ENCODE results near the gene GRID2IP. TPM values are rescaled to one million over a fixed set of nuclear protein-coding genes. Genes with fewer than 3 reads are reported as not detected.

Gene GRID2IP
- total RNA-seq, 1 experiment from 2014 or later = 0.12 TPM

DNA sequence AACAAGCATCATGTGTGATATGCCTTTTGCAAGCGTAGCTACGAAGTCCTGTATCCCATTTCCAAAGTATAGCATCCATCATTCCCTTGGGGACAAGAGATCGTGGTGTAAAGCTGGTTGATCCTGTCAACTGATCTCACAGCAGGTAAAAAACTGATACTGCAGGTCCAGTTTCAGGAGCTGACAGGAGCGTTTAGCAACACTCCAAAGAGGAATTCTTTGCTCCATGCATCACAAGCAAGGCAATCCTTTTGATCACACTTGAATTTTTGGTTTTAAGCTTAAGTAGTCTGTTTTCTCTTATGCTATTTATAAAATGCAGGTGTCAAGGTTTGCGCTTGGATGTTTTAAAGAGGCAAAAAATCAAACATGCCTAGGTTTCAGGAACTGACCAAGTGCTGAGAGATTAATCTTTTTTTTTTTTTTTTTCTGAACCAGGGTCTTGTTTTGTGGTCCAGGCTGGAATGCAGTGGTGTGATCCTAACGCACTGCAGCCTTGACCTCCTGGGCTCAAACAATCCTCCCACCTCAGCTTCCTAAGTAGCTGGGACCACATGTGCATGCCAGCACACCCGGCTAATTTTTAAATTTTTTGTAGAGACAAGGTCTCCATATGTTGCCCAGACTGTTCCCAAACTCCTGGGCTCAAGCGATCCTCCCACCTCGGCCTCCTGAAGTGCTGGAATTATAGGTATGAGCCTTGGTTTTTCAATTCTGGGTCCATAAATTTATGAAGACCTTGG is 24.2 kb upstream of the GRID2IP start:
- Histone ChIP-seq H3K4me1 (no peaks in the 10 kb centered on the region), H3K27ac (no peak overlapping the region), H3K27me3 (no peaks in the 10 kb centered on the region), H3K36me3 (no peaks in the 10 kb centered on the region), H3K9me3 (replicated peaks) (no peaks in the 10 kb centered on the region), H3K4me3 (no peak overlapping the region)
- no peak for DNase-seq

DNA sequence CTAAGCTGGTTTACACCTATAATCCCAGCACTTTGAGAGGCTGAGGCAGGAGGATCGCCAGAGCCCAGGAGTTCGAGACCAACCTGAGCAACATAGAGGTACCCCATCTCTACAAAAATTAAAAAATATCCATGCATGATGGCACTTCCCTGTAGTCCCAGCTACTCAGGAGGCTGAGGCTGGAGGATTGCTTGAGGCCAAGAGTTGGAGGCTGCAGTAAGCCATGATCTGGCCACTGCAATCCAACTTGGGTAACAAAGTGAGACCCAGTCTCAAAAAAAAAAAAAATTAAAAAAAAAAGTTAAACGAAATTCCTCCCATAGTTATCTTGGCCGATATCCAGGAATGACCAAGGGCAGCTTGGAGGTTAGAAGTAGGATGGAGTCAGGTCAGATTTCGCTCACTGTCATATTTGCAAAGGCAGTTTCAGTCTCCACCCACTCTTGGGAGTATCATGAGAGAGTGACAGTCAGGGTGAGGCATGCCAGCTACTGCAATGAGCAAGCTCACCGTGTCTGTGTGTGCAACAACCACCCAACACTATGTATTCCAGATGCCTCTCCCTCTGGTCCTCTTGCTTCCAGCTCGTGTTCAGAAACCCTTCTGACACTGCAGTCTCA is 20.0 kb upstream of the GRID2IP start:
- H3K36me3 ChIP-seq = no peaks in the 10 kb centered on the region
- H3K27me3 ChIP-seq = no peaks in the 10 kb centered on the region
- DNase-seq = no peak
- no peak overlapping the region for H3K27ac ChIP-seq
- no peaks in the 10 kb centered on the region for H3K9me3 ChIP-seq (replicated peaks)
- H3K4me3 ChIP-seq = no peak overlapping the region
- H3K4me1 ChIP-seq = no peaks in the 10 kb centered on the region

DNA sequence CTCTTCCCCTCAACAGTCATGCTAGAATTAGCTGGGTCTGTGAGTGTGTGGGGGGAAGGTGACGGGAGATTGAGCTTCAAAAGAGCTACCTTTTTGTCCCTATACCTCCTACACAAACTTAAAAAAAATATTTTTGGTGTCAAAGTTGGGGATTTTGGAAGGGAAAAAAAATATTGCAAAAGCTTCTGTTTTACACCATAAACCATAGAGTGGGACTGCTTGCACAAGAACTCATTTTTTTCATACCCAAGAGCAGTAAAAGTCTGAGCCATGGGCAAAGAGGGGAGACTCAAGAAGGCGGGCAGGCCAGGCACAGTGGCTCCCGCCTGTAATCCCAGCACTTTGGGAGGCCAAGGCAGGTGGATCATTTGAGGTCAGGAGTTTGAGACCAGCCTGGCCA is 16.6 kb upstream of the GRID2IP start:
- Histone ChIP-seq H3K9me3 (replicated peaks) (no peaks in the 10 kb centered on the region), H3K27me3 (peaks cover 6% of the 10 kb centered on the region), H3K27ac (no peak overlapping the region), H3K4me3 (no peak overlapping the region), H3K36me3 (no peaks in the 10 kb centered on the region), H3K4me1 (no peaks in the 10 kb centered on the region)
- no peak for DNase-seq

DNA sequence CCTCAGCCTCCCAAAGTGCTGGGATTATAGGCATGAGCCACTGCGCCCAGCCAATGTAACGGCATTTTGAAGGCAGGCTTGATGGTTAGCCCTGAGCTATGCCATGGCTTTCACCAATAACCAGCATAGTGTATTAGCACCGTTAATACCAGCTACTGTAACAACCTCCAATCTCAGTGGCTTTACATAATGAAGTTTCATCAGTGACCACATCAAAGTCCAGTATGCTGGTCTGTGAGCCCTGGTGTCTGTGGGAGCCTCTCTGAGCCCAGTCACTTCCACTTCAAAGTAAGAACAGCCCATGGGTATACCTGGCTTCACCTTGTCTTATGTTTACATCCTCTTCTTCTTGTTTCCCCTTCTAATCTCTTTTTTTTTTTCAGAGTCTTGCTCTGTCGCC is 14.4 kb upstream of the GRID2IP start:
- Histone ChIP-seq H3K36me3 (no peaks in the 10 kb centered on the region; the same call in 1 of the 2 replicates), H3K27me3 (peaks cover 6% of the 10 kb centered on the region), H3K9me3 (replicated peaks) (no peaks in the 10 kb centered on the region), H3K4me1 (no peaks in the 10 kb centered on the region), H3K27ac (no peak overlapping the region), H3K4me3 (no peak overlapping the region)
- DNase-seq = no peak

DNA sequence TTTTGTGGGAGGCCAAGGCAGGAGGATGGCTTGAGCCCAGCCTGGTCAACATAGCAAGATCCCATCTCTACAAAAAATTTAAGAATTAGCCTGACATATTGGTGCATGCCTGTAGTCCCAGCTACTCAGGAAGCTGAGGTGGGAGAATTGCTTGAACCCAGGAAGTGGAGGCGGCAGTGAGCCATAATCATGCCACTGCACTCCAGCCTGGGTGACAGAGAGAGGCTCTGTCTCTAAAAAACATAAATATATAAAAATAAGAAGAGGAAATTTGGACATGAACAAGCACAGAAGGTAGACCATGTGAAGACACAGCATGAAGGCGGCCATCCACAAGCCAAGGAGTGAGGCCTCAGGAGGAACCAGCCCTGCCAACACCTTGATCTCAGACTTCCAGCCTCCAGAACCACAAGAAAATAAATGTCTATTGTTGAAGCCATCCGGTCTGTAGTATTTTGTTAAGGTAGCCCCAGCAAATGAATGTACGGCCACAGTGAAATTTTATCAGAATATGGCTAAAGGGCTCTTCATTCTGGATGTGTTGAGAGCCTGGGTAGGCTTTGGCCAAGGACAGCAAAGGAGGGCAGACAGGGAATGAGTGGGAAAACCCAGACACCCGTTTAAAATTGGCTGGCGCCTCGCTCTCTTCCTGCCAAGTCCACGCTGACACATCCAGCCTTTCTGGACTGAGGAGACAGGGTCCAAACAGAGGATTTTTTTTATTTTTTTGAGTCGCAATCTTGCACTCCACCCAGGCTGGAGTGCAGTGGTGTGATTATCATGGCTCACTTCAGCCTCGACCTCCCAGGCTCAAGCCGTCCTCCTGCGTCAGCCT is 12.9 kb upstream of the GRID2IP start:
- Histone ChIP-seq H3K27ac (no peak overlapping the region), H3K27me3 (peaks cover 6% of the 10 kb centered on the region)
- DNase-seq = no peak

DNA sequence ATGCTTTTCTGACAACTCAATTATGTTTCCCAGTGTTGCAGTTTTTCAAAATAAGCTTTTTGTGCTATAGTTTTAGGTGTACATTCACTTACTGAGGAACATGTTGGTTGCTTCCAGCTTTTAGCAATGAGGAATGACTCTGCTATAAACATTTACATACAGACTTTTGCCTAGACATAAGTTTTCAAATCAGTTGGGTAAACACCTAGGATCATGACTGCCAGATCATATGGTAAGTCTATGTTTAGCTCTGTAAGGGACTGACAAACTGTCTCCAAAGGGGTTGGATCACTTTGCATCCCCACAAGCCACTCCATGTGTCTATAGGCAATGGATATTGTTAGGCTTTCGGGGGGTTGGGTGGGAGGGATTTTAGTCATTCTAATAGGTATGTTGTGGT is 10.8 kb upstream of the GRID2IP start:
- H3K4me3 ChIP-seq = no peak overlapping the region
- H3K36me3 ChIP-seq = no peaks in the 10 kb centered on the region; the same call in 1 of the 2 replicates
- peaks cover 6% of the 10 kb centered on the region for H3K27me3 ChIP-seq
- no peak overlapping the region for H3K27ac ChIP-seq
- peaks cover 6% of the 10 kb centered on the region for H3K4me1 ChIP-seq
- DNase-seq = no peak
- no peaks in the 10 kb centered on the region for H3K9me3 ChIP-seq (replicated peaks)

More for the DNA sequence above, 12.9 kb upstream of the GRID2IP start:
- Histone ChIP-seq H3K4me3 (no peak overlapping the region), H3K36me3 (no peaks in the 10 kb centered on the region; the same call in 1 of the 2 replicates), H3K4me1 (no peaks in the 10 kb centered on the region), H3K9me3 (replicated peaks) (no peaks in the 10 kb centered on the region)

DNA sequence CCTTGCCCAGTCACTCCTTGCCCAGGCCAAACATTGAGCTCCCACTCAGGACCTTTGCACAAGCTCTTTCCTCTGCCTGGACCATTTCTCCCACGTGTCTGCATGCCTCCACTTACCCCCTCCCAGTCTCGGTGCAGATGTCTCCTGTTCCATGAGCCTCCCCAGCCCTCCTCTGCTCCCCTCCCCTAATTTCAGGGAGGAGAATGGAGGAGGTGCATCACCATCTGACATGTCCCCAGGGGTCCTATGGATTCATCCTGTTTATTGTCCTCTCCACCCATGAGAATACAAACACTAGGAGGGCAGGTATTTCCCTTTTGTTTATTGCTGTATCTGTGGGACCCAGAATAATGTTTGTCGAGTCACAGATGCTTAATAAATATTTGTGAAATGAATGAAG is 8.6 kb upstream of the GRID2IP start:
- Histone ChIP-seq H3K9me3 (replicated peaks) (no peaks in the 10 kb centered on the region), H3K36me3 (no peaks in the 10 kb centered on the region; the same call in 1 of the 2 replicates), H3K4me1 (peaks cover 9% of the 10 kb centered on the region), H3K4me3 (no peak overlapping the region), H3K27me3 (peaks cover 4% of the 10 kb centered on the region), H3K27ac (no peak overlapping the region)
- no peak for DNase-seq

DNA sequence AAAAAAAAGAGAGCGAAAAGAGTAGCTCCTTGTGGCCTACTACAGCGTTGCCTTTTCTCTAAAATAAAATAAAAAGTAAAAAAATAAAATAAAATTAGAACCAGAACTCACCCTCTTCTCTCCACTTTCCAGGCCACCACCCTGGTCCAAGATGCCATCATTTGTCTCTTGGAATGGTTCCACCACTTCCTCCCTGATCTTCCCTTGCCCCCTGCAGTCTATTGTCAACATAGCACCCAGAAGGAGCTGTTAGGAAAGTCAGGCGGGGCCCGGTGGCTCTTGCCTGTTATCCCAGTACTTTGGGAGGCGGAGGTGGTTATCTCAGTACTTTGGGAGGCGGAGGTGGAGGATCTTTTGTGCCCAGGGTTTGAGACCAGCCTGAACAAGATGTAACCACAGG is 7.6 kb upstream of the GRID2IP start:
- Histone ChIP-seq H3K27ac (no peak overlapping the region), H3K4me3 (no peak overlapping the region), H3K36me3 (no peaks in the 10 kb centered on the region; the same call in 1 of the 2 replicates), H3K4me1 (peaks cover 9% of the 10 kb centered on the region), H3K9me3 (replicated peaks) (no peaks in the 10 kb centered on the region), H3K27me3 (no peaks in the 10 kb centered on the region; the same call in 1 of the 2 replicates)
- peak; percentile 62 to 78 for DNase-seq

DNA sequence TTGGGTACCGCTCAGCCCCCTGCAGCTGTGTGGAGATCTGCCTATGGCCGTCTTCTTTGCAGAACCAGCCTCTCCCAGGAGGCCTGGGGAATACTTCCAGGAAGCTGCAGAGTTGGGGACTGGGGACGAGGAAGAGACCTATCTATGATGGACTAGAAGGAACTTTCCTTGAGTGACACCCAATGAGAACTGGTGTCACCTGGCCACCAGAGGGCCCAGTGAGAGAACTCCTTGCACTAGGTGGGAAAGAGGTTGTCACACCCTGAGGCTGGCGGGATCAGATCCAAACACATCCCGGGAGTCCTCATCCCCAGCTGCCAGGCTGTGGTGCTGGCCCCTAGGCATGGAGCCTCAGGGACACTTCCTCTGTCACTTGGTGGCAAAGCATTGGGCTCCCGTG is 4.9 kb upstream of the GRID2IP start:
- peaks cover 9% of the 10 kb centered on the region for H3K4me1 ChIP-seq
- H3K27me3 ChIP-seq = peaks cover 4% of the 10 kb centered on the region; the same call in 1 of the 2 replicates
- DNase-seq = no peak
- no peaks in the 10 kb centered on the region for H3K36me3 ChIP-seq
- no peaks in the 10 kb centered on the region for H3K9me3 ChIP-seq (replicated peaks)
- H3K27ac ChIP-seq = no peak overlapping the region
- H3K4me3 ChIP-seq = no peak overlapping the region

DNA sequence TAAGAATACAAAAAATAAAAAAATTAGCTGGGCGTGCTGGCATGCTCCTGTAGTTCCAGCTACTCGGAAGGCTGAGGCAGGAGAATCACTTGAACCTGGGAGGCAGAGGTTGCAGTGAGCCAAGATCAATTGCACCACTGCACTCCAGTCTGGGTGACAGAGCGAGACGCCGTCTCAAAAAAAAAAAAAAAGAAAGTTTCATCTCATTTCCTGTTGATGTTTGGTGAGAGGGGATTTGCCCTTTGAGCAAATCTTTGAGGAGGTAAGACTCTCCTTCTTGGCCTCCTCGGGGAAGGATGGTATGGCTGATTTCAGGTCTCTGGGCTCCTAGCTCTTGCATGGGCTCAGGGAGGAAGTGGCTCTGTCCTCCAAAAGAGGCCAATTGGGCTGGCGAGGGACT is 3.6 kb upstream of the GRID2IP start:
- no peaks in the 10 kb centered on the region for H3K36me3 ChIP-seq
- peaks cover 4% of the 10 kb centered on the region; the same call in 1 of the 2 replicates for H3K27me3 ChIP-seq
- H3K9me3 ChIP-seq (replicated peaks) = no peaks in the 10 kb centered on the region
- no peak overlapping the region for H3K27ac ChIP-seq
- no peak overlapping the region for H3K4me3 ChIP-seq
- DNase-seq = no peak
- peaks cover 9% of the 10 kb centered on the region for H3K4me1 ChIP-seq

DNA sequence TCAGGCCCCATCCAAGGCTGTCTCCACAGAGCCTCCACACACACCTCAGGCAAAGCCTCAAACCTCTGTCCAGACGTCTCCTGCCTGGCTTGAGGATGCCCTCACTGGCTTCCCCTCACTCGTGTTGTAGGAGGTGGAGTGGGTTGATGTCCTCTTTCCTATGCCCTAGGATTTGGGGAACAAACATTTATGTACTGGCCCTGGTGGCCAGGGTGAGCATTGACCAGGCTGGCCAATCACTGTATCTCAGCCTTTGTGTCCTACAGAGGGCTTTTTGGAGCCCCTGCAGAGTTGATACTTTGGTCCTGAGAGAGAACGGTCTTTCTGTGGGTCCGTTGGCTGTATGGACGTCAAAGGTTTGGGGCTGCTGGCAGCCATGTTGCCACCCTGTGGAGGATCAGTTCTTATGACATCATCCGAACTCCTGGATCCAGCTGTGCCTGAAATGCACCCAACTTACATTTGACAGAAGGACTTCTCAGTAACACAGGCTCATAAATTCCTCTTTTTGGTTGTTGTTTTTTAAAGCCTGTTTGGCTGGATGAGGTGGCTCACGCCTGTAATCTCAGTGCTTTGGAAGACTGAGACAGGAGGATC is 2.3 kb upstream of the GRID2IP start:
- H3K27me3 ChIP-seq = peaks cover 4% of the 10 kb centered on the region; the same call in 1 of the 2 replicates
- no peak overlapping the region for H3K4me3 ChIP-seq
- H3K36me3 ChIP-seq = no peaks in the 10 kb centered on the region
- peaks cover 9% of the 10 kb centered on the region for H3K4me1 ChIP-seq
- H3K27ac ChIP-seq = no peak overlapping the region
- DNase-seq = no peak
- H3K9me3 ChIP-seq (replicated peaks) = no peaks in the 10 kb centered on the region

DNA sequence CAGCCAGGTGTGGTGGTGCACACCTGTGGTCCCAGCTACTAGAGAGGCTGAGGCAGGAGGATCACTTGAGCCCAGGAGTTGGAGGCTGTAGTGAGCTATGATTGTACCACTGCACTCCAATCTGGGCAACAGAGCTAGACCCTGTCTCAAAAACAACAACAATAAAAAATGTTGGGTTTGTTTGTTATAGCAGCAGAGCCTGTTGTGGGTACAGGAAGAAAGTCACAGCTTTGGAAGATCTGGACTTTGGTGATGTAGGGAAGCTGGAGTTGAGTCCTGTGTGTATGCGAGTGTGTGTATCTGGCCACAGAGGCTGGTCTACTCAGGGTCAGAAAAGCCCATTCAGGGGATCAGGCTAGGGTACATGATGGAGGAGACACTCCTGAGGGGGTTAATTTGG is 3.9 kb downstream of the GRID2IP start:
- no peak for DNase-seq
- Histone ChIP-seq H3K4me1 (no peaks in the 10 kb centered on the region), H3K27me3 (no peaks in the 10 kb centered on the region), H3K27ac (no peak overlapping the region), H3K4me3 (no peak overlapping the region), H3K9me3 (replicated peaks) (no peaks in the 10 kb centered on the region), H3K36me3 (no peaks in the 10 kb centered on the region)

DNA sequence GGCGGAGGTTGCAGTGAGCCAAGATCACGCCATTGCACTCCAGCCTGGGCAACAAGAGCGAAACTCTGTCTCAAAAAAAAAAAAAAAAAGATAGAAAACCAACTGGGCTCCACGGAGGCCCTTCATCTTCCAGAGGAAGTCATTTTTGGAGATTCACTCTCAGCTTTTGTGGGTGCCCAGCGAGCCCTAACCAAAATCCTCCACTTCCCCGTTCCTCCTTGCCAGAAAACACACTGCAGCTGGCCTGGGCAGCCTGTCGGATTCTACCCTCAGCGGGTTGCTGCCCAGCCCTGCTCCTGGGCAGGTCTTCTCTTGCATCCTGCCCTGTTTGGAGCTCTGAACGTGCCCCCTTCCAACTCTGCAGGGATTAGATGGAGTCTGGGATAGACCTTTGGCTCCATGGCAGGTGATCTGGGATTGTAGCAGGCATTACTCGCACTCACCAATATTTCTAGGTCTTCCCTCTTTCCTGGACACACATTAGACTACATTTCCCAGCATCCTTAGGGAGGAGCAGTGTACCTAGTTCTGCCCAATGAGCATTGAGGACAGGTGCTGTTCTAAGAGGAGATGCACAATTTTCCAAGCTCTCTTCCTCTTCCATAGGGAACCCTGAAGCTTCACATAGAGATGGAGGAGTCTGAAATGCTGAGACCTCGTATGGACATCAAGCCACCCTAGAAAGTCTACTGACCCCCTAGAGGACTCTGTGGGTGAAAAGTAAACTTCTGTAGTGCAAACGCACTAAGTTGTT is 4.6 kb downstream of the GRID2IP start:
- Histone ChIP-seq H3K36me3 (no peaks in the 10 kb centered on the region), H3K4me3 (no peak overlapping the region), H3K27me3 (no peaks in the 10 kb centered on the region), H3K27ac (no peak overlapping the region), H3K9me3 (replicated peaks) (no peaks in the 10 kb centered on the region), H3K4me1 (no peaks in the 10 kb centered on the region)
- DNase-seq = no peak

Data from SJCRH30 (cell line).